ENCODE data around the gene DCLK2.
A peak's percentile ranks its signal among the peaks of the same experiment; 100 is the strongest.

DNA sequence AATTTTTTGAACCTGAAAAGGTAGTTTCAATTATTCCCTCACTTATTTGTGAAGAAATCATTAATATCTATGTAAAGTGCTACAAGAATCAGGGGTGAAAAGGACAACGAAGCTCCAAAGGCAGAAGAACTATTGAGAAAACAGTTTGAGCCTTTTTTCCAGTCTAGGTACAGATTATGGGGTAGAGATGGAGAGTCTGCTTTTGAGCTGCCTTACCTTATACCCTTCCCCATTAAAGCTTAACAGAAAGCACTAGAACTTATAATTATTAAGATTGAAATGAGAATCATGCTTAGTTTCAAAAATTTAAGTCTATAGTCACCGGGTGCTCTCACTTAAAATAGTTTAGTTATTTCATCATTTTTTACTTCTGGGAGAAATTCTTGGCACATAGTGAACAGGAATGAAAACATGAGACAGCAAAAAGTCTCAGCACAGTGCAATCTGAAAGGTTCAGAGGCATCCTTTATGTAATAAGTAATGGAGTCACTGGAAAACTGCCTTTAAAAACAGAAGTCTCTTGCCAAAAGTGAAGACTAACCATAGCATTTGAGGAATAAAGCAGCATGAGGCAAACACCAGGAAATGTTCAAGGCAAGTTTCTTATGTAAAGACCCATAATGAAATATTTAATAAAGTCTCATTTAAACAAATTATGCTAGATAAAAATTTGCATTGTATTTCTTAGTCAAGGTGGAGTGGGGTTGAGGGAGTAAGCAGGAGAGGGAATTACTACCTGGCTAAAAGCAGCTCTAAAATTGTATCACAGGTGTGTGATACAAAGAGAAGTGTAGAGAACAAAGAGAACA, 5.1 kb upstream of the DCLK2 start:
- TF ChIP-seq GABPA (IDR thresholded peaks at IDR 0.05; ENCODE audit: low read depth) (no peak), EZH2phosphoT487 (IDR thresholded peaks at IDR 0.05; ENCODE audit: borderline replicate concordance, low read depth) (no peak), SMC3 (IDR thresholded peaks at IDR 0.05; ENCODE audit: low read depth, low read length) (no peak), TEAD4 (IDR thresholded peaks at IDR 0.05; ENCODE audit: borderline replicate concordance, insufficient read depth) (peak; percentile 91), POLR2AphosphoS5 (IDR thresholded peaks at IDR 0.05; ENCODE audit: low read depth, low read length) (peak; percentile 56; the same call in 1 of the 2 replicates), MXI1 (IDR thresholded peaks at IDR 0.05; ENCODE audit: low read depth, low read length) (no peak), RCOR1 (IDR thresholded peaks at IDR 0.05; ENCODE audit: low read length) (no peak), SIN3A (IDR thresholded peaks at IDR 0.05; ENCODE audit: borderline replicate concordance, low read depth, low read length) (no peak), RAD21 (IDR thresholded peaks at IDR 0.05; ENCODE audit: low read length) (no peak)
- TF ChIP-seq, protein P1, sequence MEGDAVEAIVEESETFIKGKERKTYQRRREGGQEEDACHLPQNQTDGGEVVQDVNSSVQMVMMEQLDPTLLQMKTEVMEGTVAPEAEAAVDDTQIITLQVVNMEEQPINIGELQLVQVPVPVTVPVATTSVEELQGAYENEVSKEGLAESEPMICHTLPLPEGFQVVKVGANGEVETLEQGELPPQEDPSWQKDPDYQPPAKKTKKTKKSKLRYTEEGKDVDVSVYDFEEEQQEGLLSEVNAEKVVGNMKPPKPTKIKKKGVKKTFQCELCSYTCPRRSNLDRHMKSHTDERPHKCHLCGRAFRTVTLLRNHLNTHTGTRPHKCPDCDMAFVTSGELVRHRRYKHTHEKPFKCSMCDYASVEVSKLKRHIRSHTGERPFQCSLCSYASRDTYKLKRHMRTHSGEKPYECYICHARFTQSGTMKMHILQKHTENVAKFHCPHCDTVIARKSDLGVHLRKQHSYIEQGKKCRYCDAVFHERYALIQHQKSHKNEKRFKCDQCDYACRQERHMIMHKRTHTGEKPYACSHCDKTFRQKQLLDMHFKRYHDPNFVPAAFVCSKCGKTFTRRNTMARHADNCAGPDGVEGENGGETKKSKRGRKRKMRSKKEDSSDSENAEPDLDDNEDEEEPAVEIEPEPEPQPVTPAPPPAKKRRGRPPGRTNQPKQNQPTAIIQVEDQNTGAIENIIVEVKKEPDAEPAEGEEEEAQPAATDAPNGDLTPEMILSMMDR (IDR thresholded peaks at IDR 0.05): no peak
- TF ChIP-seq, protein P2, sequence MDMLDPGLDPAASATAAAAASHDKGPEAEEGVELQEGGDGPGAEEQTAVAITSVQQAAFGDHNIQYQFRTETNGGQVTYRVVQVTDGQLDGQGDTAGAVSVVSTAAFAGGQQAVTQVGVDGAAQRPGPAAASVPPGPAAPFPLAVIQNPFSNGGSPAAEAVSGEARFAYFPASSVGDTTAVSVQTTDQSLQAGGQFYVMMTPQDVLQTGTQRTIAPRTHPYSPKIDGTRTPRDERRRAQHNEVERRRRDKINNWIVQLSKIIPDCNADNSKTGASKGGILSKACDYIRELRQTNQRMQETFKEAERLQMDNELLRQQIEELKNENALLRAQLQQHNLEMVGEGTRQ (IDR thresholded peaks at IDR 0.05; ENCODE audit: borderline replicate concordance, low read depth, low read length): no peak

All from SK-N-SH (cell line).